HepG2 (cell line): ENCODE measurements around the gene NFE2L1. TPM values are rescaled to one million over a fixed set of nuclear protein-coding genes. Genes with fewer than 3 reads are reported as not detected.
A peak's percentile ranks its signal among the peaks of the same experiment; 100 is the strongest.

Experiments used
- JARID2 ChIP-seq: sonication (generic); formaldehyde crosslinking; IDR thresholded peaks from 2 replicates; pipeline ENCODE4 v1.8.1; 2023; ENCODE audit warnings: missing genetic modification reagents, inconsistent platforms; ENCODE audit not compliant: insufficient replicate concordance
- KLF15 ChIP-seq: sonication (generic); formaldehyde crosslinking; IDR thresholded peaks from 2 replicates; pipeline ENCODE4 v1.8.1; 2023; ENCODE audit warnings: borderline replicate concordance, mild to moderate bottlenecking, inconsistent platforms, missing genetic modification reagents, mixed read lengths
- NFAT5 ChIP-seq: sonication (generic); formaldehyde crosslinking; IDR thresholded peaks from 2 replicates; pipeline ENCODE4 v1.4.0; 2020; ENCODE audit warnings: missing genetic modification reagents
- NR2F2 ChIP-seq: IDR thresholded peaks from 2 replicates; pipeline ENCODE4 v1.6.1; 2012; ENCODE audit warnings: low read depth, inconsistent platforms, borderline replicate concordance
- RBFOX2 ChIP-seq: fragments of 200-400 bp; formaldehyde crosslinking; IDR thresholded peaks from 2 replicates; pipeline ENCODE4 v1.6.1; 2017; ENCODE audit warnings: low read depth, mild to moderate bottlenecking, low read length
- RFXAP ChIP-seq: sonication (generic); formaldehyde crosslinking; IDR thresholded peaks from 2 replicates; pipeline ENCODE4 v1.4.0; 2020; ENCODE audit warnings: missing genetic modification reagents, borderline replicate concordance
- STAG1 ChIP-seq: sonication (generic); formaldehyde crosslinking; IDR thresholded peaks from 2 replicates; pipeline ENCODE4 v1.4.0; 2020; ENCODE audit warnings: missing genetic modification reagents
- ZMYM3 ChIP-seq: sonication (generic); formaldehyde crosslinking; IDR thresholded peaks from 2 replicates; pipeline ENCODE4 v1.5.1; 2020; ENCODE audit warnings: mild to moderate bottlenecking, missing genetic modification reagents
- ZNF24 ChIP-seq: fragments of 450-650 bp; IDR thresholded peaks from 2 replicates; pipeline ENCODE4 v1.6.1; 2017; ENCODE audit warnings: antibody characterized with exemption, mild to moderate bottlenecking
- ZNF280D ChIP-seq: sonication (generic); formaldehyde crosslinking; IDR thresholded peaks from 2 replicates; pipeline ENCODE4 v1.5.1; 2020; ENCODE audit warnings: mild to moderate bottlenecking, missing genetic modification reagents
- ZNF431 ChIP-seq: sonication (generic); formaldehyde crosslinking; IDR thresholded peaks from 2 replicates; pipeline ENCODE4 v1.9.0; 2022; ENCODE audit warnings: missing genetic modification reagents, low read depth, mild to moderate bottlenecking, borderline replicate concordance
- ZNF552 ChIP-seq: sonication (generic); formaldehyde crosslinking; IDR thresholded peaks from 2 replicates; pipeline ENCODE4 v1.9.0; 2022; ENCODE audit warnings: missing genetic modification reagents, mild to moderate bottlenecking, borderline replicate concordance
- ZNF589 ChIP-seq: sonication (generic); formaldehyde crosslinking; conservative IDR thresholded peaks from 2 replicates; pipeline ENCODE4 v1.8.0; 2022; ENCODE audit warnings: mild to moderate bottlenecking, moderate library complexity, missing genetic modification reagents
- ZNF766 ChIP-seq: sonication (generic); formaldehyde crosslinking; IDR thresholded peaks from 2 replicates; pipeline ENCODE4 v1.5.0; 2020; ENCODE audit warnings: missing genetic modification reagents, borderline replicate concordance
- ZNF777 ChIP-seq: sonication (generic); formaldehyde crosslinking; IDR thresholded peaks from 2 replicates; pipeline ENCODE4 v1.4.0; 2020; ENCODE audit warnings: missing genetic modification reagents
- ZNF788 ChIP-seq: sonication (generic); formaldehyde crosslinking; IDR thresholded peaks from 2 replicates; pipeline ENCODE4 v1.5.0; 2020; ENCODE audit warnings: mild to moderate bottlenecking, missing genetic modification reagents, borderline replicate concordance
- polyA plus RNA-seq, 8 experiments: library from polyadenylated mRNA; depleted of rRNA in 3 of 8; stranded (reverse) in 7 of 8; unstranded in 1 of 8; fragments of >200 nt; fragmentation: Illumina TruSeq in 4 of 8; extraction: Trizol in 4 of 8; gene quantifications; 2 replicates each; pipeline versions ENCODE4 v1.2.1 to v1.2.3, GENCODE V29; 2011 to 2016; ENCODE audit warnings: low read depth in 4 of 8, missing spikeins in 1 of 8, mixed read lengths in 1 of 8; ENCODE audit not compliant: insufficient read depth in 1 of 8
- total RNA-seq, 5 experiments: library from RNA; depleted of rRNA; stranded (reverse); fragments of >200 nt; fragmentation: Illumina TruSeq; extraction: Trizol; gene quantifications; 2 replicates each; pipeline ENCODE4 v1.2.3, GENCODE V29; 2016; ENCODE audit warnings: low read depth in 1 of 5
- TF ChIP-seq, protein P1 (sequence below): sonication (generic); formaldehyde crosslinking; IDR thresholded peaks from 2 replicates; pipeline ENCODE4 v1.8.1; 2023; ENCODE audit warnings: mild to moderate bottlenecking, missing genetic modification reagents
- TF ChIP-seq, protein P2 (sequence below): sonication (generic); formaldehyde crosslinking; IDR thresholded peaks from 2 replicates; pipeline ENCODE4 v1.5.0; 2020; ENCODE audit warnings: missing genetic modification reagents

NFE2L1 gene
- total and polyA plus RNA-seq, 2 of the 13 experiments (the other 11 are each of a cell fraction or from before 2014, with no cell fraction given) = 67.0 to 234 TPM

- TF ChIP-seq, protein P1, sequence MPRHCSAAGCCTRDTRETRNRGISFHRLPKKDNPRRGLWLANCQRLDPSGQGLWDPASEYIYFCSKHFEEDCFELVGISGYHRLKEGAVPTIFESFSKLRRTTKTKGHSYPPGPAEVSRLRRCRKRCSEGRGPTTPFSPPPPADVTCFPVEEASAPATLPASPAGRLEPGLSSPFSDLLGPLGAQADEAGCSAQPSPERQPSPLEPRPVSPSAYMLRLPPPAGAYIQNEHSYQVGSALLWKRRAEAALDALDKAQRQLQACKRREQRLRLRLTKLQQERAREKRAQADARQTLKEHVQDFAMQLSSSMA = no peak
- TF ChIP-seq NFAT5 (CRISPR knock-in tag) = no peak
- TF ChIP-seq JARID2 (CRISPR knock-in tag) = peak; percentile 6
- TF ChIP-seq ZNF788 (CRISPR knock-in tag) = peak; percentile 96
- no peak for TF ChIP-seq STAG1 (CRISPR knock-in tag)
- TF ChIP-seq KLF15 (CRISPR knock-in tag) = peak; percentile 8; the same call in 1 of the 2 replicates
- TF ChIP-seq RBFOX2 = peak; percentile 90
- TF ChIP-seq ZNF280D (CRISPR knock-in tag) = peak; percentile 33; the same call in 1 of the 2 replicates
- 0 out of 2 replicates have a peak, but pooled peaks have one; percentile 27 for TF ChIP-seq ZNF552 (CRISPR knock-in tag)
- TF ChIP-seq ZNF589 = 0 out of 2 replicates have a peak, but pooled peaks have one; percentile 47
- no peak; the same call in 1 of the 2 replicates for TF ChIP-seq NR2F2
- TF ChIP-seq ZNF766 (CRISPR knock-in tag) = peak; percentile 84; the same call in 1 of the 2 replicates
- TF ChIP-seq ZMYM3 (CRISPR knock-in tag) = peak; percentile 4; the same call in 1 of the 2 replicates
- no peak; the same call in 1 of the 2 replicates for TF ChIP-seq ZNF431 (CRISPR knock-in tag)
- no peak for TF ChIP-seq ZNF24
- TF ChIP-seq RFXAP (CRISPR knock-in tag) = peak; percentile 56; the same call in 1 of the 2 replicates
- TF ChIP-seq, protein P2, sequence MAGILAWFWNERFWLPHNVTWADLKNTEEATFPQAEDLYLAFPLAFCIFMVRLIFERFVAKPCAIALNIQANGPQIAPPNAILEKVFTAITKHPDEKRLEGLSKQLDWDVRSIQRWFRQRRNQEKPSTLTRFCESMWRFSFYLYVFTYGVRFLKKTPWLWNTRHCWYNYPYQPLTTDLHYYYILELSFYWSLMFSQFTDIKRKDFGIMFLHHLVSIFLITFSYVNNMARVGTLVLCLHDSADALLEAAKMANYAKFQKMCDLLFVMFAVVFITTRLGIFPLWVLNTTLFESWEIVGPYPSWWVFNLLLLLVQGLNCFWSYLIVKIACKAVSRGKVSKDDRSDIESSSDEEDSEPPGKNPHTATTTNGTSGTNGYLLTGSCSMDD (CRISPR knock-in tag) = no peak
- peak; percentile 30; the same call in 1 of the 2 replicates for TF ChIP-seq ZNF777 (CRISPR knock-in tag)
Measured at GRCh38 chr17:48107137-48108055, 59.2 kb downstream of the NFE2L1 start, which contains the start of gene SNX11 (continued).
